SK-N-SH treated with all-trans-retinoic acid at 6 μM for 48 hours (cell line): ENCODE measurements around the gene MMP28.

Experiments
- ARNTL ChIP-seq: fragments of 450-650 bp; formaldehyde crosslinking; IDR thresholded peaks from 2 replicates; pipeline ENCODE4 v1.5.0; 2020; ENCODE audit warnings: low read depth, mild to moderate bottlenecking, moderate library complexity, borderline replicate concordance
- CSDC2 ChIP-seq: fragments of 250-450 bp; sonication (Bioruptor Pico); IDR thresholded peaks from 2 replicates; pipeline ENCODE4 v1.5.0; 2020; ENCODE audit warnings: mild to moderate bottlenecking, moderate library complexity
- ESRRG ChIP-seq: fragments of 250-450 bp; sonication (Bioruptor Pico); IDR thresholded peaks from 2 replicates; pipeline ENCODE4 v1.6.1; 2021; ENCODE audit warnings: mild to moderate bottlenecking
- TCF4 ChIP-seq: fragments of 250-450 bp; sonication (Bioruptor Pico); IDR thresholded peaks from 2 replicates; pipeline ENCODE4 v1.8.0; 2021; ENCODE audit warnings: mild to moderate bottlenecking, moderate library complexity, borderline replicate concordance
- TOX ChIP-seq: fragments of 250-450 bp; sonication (Bioruptor Pico); IDR thresholded peaks from 2 replicates; pipeline ENCODE4 v1.8.0; 2021; ENCODE audit warnings: mild to moderate bottlenecking, moderate library complexity, borderline replicate concordance
- ZFP3 ChIP-seq: fragments of 250-450 bp; sonication (Bioruptor Pico); IDR thresholded peaks from 2 replicates; pipeline ENCODE4 v1.5.0; 2020; ENCODE audit warnings: mild to moderate bottlenecking, moderate library complexity
- ZNF70 ChIP-seq: fragments of 450-650 bp; formaldehyde crosslinking; IDR thresholded peaks from 2 replicates; pipeline ENCODE4 v1.5.0; 2020; ENCODE audit warnings: mild to moderate bottlenecking, moderate library complexity
- TF ChIP-seq, protein P1 (sequence below): fragments of 250-450 bp; sonication (Bioruptor Pico); IDR thresholded peaks from 2 replicates; pipeline ENCODE4 v1.8.0; 2020; ENCODE audit warnings: mild to moderate bottlenecking, moderate library complexity, borderline replicate concordance
- TF ChIP-seq, protein P2 (sequence below): fragments of 250-450 bp; sonication (Bioruptor Pico); IDR thresholded peaks from 2 replicates; pipeline ENCODE4 v1.5.1; 2021; ENCODE audit warnings: mild to moderate bottlenecking, moderate library complexity
- TF ChIP-seq, protein P3 (sequence below): fragments of 250-450 bp; sonication (Bioruptor Pico); IDR thresholded peaks from 2 replicates; pipeline ENCODE4 v1.5.0; 2020; ENCODE audit warnings: mild to moderate bottlenecking, moderate library complexity

DNA sequence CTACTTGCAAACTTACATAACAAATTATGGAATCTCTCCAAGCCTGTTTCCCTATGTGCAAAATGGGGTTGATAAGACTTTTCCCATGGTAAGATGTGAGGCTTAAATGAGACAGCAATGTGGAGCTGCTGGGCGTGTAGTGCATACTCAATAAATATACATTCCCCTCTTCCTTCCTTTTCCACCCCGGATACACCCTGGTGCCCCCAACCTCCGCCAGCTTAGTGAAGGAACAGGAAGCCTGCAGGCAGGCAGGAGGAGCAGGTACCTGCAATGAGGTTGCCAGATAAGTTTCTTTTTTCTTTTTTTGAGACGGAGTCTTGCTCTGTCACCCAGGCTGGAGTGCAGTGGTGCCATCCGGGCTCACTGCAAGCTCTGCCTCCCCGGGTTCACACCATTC lies 19.9 kb downstream of the MMP28 start:
- TF ChIP-seq CSDC2 (CRISPR knock-in tag) (no peak), TCF4 (no peak), ZFP3 (CRISPR knock-in tag) (no peak), ARNTL (CRISPR knock-in tag) (no peak), ZNF70 (CRISPR knock-in tag) (no peak), ESRRG (no peak), TOX (CRISPR knock-in tag) (no peak)
- TF ChIP-seq, protein P1, sequence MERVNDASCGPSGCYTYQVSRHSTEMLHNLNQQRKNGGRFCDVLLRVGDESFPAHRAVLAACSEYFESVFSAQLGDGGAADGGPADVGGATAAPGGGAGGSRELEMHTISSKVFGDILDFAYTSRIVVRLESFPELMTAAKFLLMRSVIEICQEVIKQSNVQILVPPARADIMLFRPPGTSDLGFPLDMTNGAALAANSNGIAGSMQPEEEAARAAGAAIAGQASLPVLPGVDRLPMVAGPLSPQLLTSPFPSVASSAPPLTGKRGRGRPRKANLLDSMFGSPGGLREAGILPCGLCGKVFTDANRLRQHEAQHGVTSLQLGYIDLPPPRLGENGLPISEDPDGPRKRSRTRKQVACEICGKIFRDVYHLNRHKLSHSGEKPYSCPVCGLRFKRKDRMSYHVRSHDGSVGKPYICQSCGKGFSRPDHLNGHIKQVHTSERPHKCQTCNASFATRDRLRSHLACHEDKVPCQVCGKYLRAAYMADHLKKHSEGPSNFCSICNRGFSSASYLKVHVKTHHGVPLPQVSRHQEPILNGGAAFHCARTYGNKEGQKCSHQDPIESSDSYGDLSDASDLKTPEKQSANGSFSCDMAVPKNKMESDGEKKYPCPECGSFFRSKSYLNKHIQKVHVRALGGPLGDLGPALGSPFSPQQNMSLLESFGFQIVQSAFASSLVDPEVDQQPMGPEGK (CRISPR knock-in tag), result no peak
- TF ChIP-seq, protein P2, sequence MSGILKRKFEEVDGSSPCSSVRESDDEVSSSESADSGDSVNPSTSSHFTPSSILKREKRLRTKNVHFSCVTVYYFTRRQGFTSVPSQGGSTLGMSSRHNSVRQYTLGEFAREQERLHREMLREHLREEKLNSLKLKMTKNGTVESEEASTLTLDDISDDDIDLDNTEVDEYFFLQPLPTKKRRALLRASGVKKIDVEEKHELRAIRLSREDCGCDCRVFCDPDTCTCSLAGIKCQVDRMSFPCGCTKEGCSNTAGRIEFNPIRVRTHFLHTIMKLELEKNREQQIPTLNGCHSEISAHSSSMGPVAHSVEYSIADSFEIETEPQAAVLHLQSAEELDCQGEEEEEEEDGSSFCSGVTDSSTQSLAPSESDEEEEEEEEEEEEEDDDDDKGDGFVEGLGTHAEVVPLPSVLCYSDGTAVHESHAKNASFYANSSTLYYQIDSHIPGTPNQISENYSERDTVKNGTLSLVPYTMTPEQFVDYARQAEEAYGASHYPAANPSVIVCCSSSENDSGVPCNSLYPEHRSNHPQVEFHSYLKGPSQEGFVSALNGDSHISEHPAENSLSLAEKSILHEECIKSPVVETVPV, result no peak
- TF ChIP-seq, protein P3, sequence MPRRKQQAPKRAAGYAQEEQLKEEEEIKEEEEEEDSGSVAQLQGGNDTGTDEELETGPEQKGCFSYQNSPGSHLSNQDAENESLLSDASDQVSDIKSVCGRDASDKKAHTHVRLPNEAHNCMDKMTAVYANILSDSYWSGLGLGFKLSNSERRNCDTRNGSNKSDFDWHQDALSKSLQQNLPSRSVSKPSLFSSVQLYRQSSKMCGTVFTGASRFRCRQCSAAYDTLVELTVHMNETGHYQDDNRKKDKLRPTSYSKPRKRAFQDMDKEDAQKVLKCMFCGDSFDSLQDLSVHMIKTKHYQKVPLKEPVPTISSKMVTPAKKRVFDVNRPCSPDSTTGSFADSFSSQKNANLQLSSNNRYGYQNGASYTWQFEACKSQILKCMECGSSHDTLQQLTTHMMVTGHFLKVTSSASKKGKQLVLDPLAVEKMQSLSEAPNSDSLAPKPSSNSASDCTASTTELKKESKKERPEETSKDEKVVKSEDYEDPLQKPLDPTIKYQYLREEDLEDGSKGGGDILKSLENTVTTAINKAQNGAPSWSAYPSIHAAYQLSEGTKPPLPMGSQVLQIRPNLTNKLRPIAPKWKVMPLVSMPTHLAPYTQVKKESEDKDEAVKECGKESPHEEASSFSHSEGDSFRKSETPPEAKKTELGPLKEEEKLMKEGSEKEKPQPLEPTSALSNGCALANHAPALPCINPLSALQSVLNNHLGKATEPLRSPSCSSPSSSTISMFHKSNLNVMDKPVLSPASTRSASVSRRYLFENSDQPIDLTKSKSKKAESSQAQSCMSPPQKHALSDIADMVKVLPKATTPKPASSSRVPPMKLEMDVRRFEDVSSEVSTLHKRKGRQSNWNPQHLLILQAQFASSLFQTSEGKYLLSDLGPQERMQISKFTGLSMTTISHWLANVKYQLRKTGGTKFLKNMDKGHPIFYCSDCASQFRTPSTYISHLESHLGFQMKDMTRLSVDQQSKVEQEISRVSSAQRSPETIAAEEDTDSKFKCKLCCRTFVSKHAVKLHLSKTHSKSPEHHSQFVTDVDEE (CRISPR knock-in tag), result no peak
